ENCODE measurements around the gene PLXNB2.

Gene PLXNB2

DNA sequence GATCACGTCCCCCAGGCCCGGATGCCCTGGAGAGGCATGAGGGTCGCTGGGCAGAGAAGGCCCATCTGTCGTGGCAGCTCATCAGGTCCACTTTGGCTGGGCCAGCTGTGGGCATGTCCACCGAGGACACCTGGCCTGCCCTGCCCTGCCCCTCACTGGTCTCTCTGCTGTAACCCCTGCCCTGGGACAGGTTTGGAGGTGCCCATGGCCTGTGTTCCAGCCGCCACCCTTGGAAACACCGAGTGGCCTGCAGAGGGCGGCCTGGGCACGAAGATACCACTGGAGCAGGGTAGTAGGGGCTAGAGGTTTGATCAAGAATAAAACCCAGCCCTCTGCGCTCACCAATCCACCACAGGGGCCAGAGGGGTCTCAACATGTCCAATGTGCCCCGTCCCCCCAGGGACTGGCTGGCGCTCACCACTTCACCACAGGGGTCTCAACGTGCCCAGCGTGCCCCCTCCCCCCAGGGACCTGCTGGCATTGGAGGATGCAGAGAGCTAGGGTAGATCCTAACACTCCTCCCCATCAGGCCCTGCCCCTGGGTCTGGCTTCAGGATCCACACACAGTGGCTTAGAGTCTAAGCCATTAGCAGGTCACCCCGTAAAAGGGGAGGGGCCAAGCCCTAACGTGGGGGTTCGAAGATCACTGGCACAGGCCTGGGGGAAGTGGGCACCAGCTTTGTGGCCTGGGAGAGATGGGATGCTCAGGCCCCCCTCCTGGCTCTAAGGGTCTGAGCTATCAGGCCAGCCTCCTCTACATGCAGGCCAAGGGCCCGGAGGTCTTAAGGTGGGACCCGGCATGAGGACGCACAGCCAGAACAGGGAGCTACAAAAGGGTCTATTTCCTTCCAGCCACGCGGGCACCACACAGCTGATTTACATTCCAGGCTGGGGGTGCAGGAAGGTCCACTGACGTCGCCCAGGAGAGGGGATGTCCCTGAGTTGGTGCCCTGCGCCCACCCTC lies 55.1 kb downstream of the PLXNB2 start:
- FAIRE-seq (peak; percentile 73), DNase-seq (ENCODE audit: insufficient read length, low spot score) (peak; percentile 68)
- no peak for TF ChIP-seq POLR2A (IDR thresholded peaks at IDR 0.05; ENCODE audit: low read depth, low read length)
- no peak for TF ChIP-seq POLR2AphosphoS5 (IDR thresholded peaks at IDR 0.05; ENCODE audit: low read depth, low read length)
- TF ChIP-seq POU2F2 (IDR thresholded peaks at IDR 0.05; ENCODE audit: low read depth, low read length): no peak
- no peak for TF ChIP-seq SPI1 (IDR thresholded peaks at IDR 0.05; ENCODE audit: low read depth, low read length)
- TF ChIP-seq TAF1 (IDR thresholded peaks at IDR 0.05; ENCODE audit: low read depth, low read length): no peak
- TF ChIP-seq PAX5 (IDR thresholded peaks at IDR 0.05; ENCODE audit: insufficient read depth, low read length, severe bottlenecking): no peak

DNA sequence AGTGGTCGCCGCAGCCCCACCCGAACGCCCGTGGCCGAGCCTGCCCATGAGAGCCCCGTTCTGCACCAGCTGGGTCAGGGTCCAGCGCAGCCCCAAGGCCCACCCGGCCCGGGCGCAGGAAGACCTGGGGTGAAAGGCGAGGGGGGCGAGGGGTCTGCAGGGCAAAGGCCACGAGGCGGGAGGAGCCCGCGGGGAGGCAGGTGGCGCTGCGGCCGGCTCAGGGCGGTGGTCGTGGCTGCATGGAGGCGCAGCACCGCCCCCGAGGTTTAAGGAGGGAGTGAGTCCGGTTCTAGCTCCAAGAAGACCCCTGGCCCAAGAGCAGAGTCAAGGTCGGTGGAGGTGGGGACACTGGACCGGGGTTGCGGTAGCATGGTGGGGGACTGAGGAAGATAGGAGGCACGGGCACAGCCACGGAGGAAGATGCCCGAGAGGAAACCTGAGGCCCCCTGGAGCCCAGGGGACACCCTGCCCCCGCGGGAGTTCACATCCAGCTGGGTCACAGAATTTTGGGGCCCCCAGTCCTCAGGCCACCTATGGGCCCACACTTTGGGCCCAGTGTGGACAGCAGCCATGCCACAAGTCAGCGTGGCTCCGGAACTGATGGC lies 55.9 kb downstream of the PLXNB2 start:
- DNase-seq (ENCODE audit: insufficient read length, low spot score): no peak
- TF ChIP-seq SPI1 (IDR thresholded peaks at IDR 0.05; ENCODE audit: low read depth, low read length) (no peak), POU2F2 (IDR thresholded peaks at IDR 0.05; ENCODE audit: low read depth, low read length) (no peak), PAX5 (IDR thresholded peaks at IDR 0.05; ENCODE audit: insufficient read depth, low read length, severe bottlenecking) (no peak), POLR2AphosphoS5 (IDR thresholded peaks at IDR 0.05; ENCODE audit: low read depth, low read length) (no peak), TAF1 (IDR thresholded peaks at IDR 0.05; ENCODE audit: low read depth, low read length) (no peak), POLR2A (IDR thresholded peaks at IDR 0.05; ENCODE audit: low read depth, low read length) (no peak)
- FAIRE-seq: peak; percentile 60

DNA sequence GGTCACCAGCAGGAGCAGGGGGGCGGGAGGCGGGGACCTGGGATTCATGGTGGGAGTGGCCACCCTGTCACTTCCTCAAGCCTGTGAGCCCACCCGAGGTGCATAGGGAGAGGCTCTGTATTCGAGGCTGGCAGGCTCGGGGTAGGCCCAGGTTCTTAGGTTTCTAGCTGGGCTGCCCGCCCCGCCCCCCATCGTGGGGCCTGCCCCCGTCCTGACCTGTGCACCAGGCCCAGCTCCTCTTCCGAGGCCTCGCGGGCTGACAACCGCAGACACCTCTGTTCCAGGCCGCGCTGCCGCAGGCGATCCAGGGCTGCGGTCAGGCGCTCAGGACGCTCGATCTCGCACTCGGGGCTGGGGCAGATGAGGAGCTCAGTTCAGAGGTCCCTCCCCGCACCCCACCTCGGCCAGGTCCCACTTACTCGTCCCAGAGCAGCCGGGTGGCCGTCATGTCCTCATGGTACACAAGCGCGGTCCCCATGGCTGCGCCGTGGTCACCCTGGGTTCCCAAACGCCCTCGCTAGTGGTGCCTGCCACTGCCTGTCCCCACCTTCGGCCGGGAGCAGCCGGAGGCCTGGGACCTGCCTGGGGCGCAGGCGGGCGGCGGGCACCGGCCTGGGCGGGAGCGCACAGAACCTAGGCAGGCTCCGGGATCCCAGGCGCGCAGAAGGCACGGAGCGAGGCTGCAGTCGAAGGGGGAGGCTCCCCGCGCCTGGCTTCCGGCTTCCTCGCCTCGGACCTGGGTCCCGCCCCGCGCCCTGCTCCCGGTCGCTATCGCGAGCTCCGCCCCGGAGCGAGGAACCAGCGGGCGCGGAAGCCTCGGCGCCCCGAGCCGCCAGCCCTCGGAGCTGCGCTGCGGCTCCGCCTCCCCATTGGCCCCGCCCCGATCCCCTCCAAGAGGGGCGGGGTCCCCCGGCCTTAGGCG lies 56.6 kb downstream of the PLXNB2 start, which contains the start of gene HDAC10:
Gene HDAC10 (minus strand): TSS at position 711 of the 922 bp plus-strand sequence. CDS start 233 bp downstream, at position 478.
- TF ChIP-seq PAX5 (IDR thresholded peaks at IDR 0.05; ENCODE audit: insufficient read depth, low read length, severe bottlenecking) (no peak), POU2F2 (IDR thresholded peaks at IDR 0.05; ENCODE audit: low read depth, low read length) (no peak), POLR2A (IDR thresholded peaks at IDR 0.05; ENCODE audit: low read depth, low read length) (peak; percentile 57; the same call in 1 of the 2 replicates), POLR2AphosphoS5 (IDR thresholded peaks at IDR 0.05; ENCODE audit: low read depth, low read length) (peak; percentile 60; the same call in 1 of the 2 replicates), TAF1 (IDR thresholded peaks at IDR 0.05; ENCODE audit: low read depth, low read length) (peak; percentile 15; the same call in 1 of the 2 replicates), SPI1 (IDR thresholded peaks at IDR 0.05; ENCODE audit: low read depth, low read length) (no peak)
- FAIRE-seq: peak; percentile 96
- peak; percentile 98 for DNase-seq (ENCODE audit: insufficient read length, low spot score)

DNA sequence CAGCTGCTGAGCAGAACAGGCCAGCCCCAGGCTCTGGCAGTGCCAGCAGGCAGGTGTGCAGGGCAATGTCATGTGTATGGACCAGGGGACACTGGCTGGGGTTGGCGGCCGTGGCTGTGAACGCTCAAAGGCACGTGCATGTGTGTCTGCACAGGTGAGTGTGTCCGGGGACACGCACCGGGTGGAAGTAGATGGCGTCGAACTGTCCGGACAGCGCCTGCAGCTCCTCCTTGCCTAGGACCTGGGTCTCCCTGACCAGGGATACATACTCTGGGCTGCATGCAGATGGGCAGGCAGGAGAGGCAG lies 57.2 kb downstream of the PLXNB2 start:
- DNase-seq (ENCODE audit: insufficient read length, low spot score) (no peak), FAIRE-seq (peak; percentile 54)
- TF ChIP-seq SPI1 (IDR thresholded peaks at IDR 0.05; ENCODE audit: low read depth, low read length): no peak
- no peak for TF ChIP-seq PAX5 (IDR thresholded peaks at IDR 0.05; ENCODE audit: insufficient read depth, low read length, severe bottlenecking)
- no peak for TF ChIP-seq POU2F2 (IDR thresholded peaks at IDR 0.05; ENCODE audit: low read depth, low read length)
- no peak for TF ChIP-seq POLR2A (IDR thresholded peaks at IDR 0.05; ENCODE audit: low read depth, low read length)
- TF ChIP-seq TAF1 (IDR thresholded peaks at IDR 0.05; ENCODE audit: low read depth, low read length): no peak
- TF ChIP-seq POLR2AphosphoS5 (IDR thresholded peaks at IDR 0.05; ENCODE audit: low read depth, low read length): no peak

DNA sequence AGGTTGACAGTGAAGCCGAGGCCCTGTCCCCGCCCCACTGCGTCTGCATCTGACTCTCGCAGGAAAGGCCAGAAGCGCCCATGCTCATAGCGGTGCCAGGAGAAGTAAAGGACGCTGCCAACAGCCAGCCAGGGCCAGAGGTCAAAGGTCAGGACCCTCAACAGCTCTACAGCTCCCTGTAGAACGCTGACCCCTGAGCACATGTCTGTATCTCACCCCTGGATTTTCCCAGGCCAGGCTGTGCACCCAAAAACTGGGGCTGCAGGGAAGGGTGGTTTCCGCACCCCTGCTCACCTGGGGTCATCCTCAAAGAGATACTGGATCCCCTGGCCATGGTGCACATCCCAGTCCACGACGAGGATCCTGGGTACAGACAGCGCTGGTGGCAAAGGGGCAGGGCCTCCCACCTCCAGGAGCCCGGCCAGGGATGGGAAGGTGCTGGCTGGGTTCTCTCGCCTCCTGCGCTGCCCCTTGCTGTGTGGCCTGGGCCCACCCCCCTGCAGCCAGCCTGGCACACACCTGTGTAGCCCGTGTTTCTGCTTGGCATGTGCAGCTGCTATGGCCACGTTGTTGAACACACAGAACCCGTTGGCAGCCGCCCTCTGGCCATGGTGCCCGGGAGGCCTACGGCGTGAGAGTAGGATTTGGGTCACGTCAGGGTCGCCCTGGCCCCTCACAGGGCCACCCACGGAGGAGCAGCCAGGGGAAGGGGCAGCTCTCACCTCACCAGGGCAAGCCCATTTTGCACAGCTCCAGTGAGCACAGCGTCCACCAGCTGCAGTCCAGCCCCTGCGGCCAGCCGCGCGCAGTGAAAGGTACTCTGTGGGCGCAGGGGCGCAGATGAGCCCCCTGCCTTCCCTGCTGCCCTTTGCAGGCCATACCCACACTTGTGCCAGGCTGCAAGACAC lies 57.9 kb downstream of the PLXNB2 start:
- TF ChIP-seq POU2F2 (IDR thresholded peaks at IDR 0.05; ENCODE audit: low read depth, low read length) (no peak), POLR2A (IDR thresholded peaks at IDR 0.05; ENCODE audit: low read depth, low read length) (no peak), POLR2AphosphoS5 (IDR thresholded peaks at IDR 0.05; ENCODE audit: low read depth, low read length) (no peak), TAF1 (IDR thresholded peaks at IDR 0.05; ENCODE audit: low read depth, low read length) (no peak), PAX5 (IDR thresholded peaks at IDR 0.05; ENCODE audit: insufficient read depth, low read length, severe bottlenecking) (no peak), SPI1 (IDR thresholded peaks at IDR 0.05; ENCODE audit: low read depth, low read length) (no peak)
- DNase-seq (ENCODE audit: insufficient read length, low spot score): no peak
- no peak for FAIRE-seq

DNA sequence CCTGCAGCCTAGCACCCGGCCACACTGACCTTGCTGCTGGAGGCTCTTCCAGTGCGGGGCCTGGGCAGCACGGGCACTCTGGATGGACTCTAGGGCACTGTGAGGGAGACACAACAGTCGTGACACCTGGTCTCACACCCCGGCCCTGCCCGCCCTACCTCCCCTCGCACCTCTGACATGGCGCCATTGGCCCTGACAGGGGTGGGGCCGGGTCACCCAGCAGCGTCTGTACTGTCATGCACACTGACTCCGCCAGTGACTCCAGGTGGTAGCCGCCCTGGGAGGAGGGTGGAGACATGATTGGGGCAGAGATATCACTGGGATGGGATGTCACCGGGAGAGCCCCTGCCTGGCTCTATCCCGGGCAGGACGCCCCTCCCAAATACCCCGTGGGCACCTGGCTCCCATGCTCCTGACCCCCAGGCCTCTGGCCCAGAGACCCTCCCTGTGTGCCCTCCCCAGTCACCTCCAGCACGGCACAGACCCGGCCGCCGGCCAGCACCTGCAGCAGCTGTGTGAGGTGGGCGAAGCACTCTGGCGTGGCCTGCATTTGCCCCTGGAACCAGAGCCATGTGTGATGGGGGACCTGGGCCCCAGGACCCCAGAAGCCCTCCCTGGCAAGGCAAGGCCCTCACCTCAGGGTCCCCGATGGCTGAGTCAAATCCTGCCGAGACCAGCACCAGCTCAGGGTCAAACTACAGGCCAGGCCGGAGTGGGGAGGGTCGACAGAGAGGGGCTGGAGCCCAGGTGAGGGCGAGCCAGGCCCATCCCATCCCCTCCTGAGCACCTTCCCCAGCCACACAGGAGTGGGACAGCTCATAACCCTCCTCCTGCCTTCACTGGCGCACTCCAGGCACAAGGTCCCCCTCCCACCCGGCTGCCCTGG lies 59.0 kb downstream of the PLXNB2 start:
- FAIRE-seq: no peak
- TF ChIP-seq POLR2A (IDR thresholded peaks at IDR 0.05; ENCODE audit: low read depth, low read length): no peak
- TF ChIP-seq TAF1 (IDR thresholded peaks at IDR 0.05; ENCODE audit: low read depth, low read length): no peak
- TF ChIP-seq PAX5 (IDR thresholded peaks at IDR 0.05; ENCODE audit: insufficient read depth, low read length, severe bottlenecking): no peak
- no peak for TF ChIP-seq POLR2AphosphoS5 (IDR thresholded peaks at IDR 0.05; ENCODE audit: low read depth, low read length)
- no peak for TF ChIP-seq SPI1 (IDR thresholded peaks at IDR 0.05; ENCODE audit: low read depth, low read length)
- no peak for TF ChIP-seq POU2F2 (IDR thresholded peaks at IDR 0.05; ENCODE audit: low read depth, low read length)
- no peak for DNase-seq (ENCODE audit: insufficient read length, low spot score)

DNA sequence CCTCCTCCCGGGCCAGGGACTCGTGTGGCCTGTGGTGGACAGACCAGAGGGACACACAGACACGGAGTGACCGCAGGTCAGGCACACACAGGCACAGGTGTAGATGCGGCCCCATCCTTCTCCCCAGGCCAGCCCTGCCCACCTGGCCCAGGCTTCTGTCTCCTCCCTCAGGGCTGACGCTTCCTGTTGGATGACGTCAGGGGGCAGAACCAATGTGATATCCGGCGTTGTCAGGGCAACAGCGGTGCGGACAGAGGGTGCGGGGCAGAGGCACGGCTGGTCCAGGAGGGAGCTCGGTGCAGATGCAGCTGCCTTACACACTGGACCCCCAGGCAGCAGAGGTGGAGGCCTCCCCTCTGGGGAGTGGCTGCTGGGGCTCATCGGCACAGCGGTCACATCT lies 59.7 kb downstream of the PLXNB2 start:
- DNase-seq (ENCODE audit: insufficient read length, low spot score) (no peak), FAIRE-seq (peak; percentile 93)
- TF ChIP-seq TAF1 (IDR thresholded peaks at IDR 0.05; ENCODE audit: low read depth, low read length) (no peak), POLR2AphosphoS5 (IDR thresholded peaks at IDR 0.05; ENCODE audit: low read depth, low read length) (peak; percentile 52), POU2F2 (IDR thresholded peaks at IDR 0.05; ENCODE audit: low read depth, low read length) (peak; percentile 52; the same call in 1 of the 2 replicates), POLR2A (IDR thresholded peaks at IDR 0.05; ENCODE audit: low read depth, low read length) (no peak; the same call in 1 of the 2 replicates)

All from GM12891 (cell line).